Endothelial cell of umbilical vein (primary cell): Measurements from ENCODE around the gene INSC. TPM values are rescaled to one million over a fixed set of nuclear protein-coding genes. Genes with fewer than 3 reads are reported as not detected.

Experiments
- BruUV-seq: library from RNA; stranded (reverse); fragments of 400-500 nt; replicated peaks from 2 replicates; lab custom pipeline; 2021; lab: Mats Ljungman, UMichigan
- CTCF ChIA-PET: fragments of 300-600, 350-600 bp; sonication (Branson Sonifier 250); formaldehyde crosslinking; loops from one replicate; lab custom pipeline; 2021; ENCODE audit warnings: antibody characterized with exemption, inconsistent platforms; lab: Charles Lee
- POLR2A ChIA-PET: fragments of 300-600, 350-600 bp; sonication (Branson Sonifier 250); formaldehyde crosslinking; loops from one replicate; lab custom pipeline; 2021; ENCODE audit warnings: antibody characterized with exemption, inconsistent platforms; lab: Charles Lee
- DNase-seq: peaks from one replicate; pipeline ENCODE4 v3.0.0-alpha.2; 2011; ENCODE audit warnings: low read depth, low spot score
- FAIRE-seq: peaks from 2 replicates; lab custom pipeline; 2011; peaks lifted over from hg19 to GRCh38; lab: Jason Lieb, UNC
- H2AFZ ChIP-seq: 2 replicates; pipeline ENCODE4 v1.6.0; 2012; ENCODE audit warnings: low read depth, low read length, control low read depth, inconsistent platforms
- H3K27ac ChIP-seq: 2 replicates; pipeline ENCODE4 v1.5.1; 2011; ENCODE audit warnings: low read depth, mild to moderate bottlenecking, control low read depth, low read length, moderate library complexity; ENCODE audit not compliant: insufficient read depth
- H3K27me3 ChIP-seq, 2 experiments: 2 replicates each; pipeline versions ENCODE4 v1.6.0 to v1.6.1; 2011; ENCODE audit warnings: low read length in 2 of 2, mixed read lengths in 1 of 2; ENCODE audit not compliant: control insufficient read depth in 2 of 2, insufficient read depth in 2 of 2
- H3K36me3 ChIP-seq, 2 experiments: 2 replicates in 1 of 2; 3 replicates in 1 of 2; pipeline ENCODE4 v1.5.1; 2011; ENCODE audit warnings: low read length in 2 of 2, mild to moderate bottlenecking in 1 of 2, moderate library complexity in 1 of 2; ENCODE audit not compliant: control insufficient read depth in 2 of 2, insufficient read depth in 2 of 2; ENCODE audit errors: extremely low read depth in 1 of 2
- H3K4me1 ChIP-seq: 3 replicates; pipeline ENCODE4 v1.5.1; 2011; ENCODE audit warnings: mild to moderate bottlenecking, low read length; ENCODE audit not compliant: control insufficient read depth, insufficient read depth; ENCODE audit errors: extremely low read depth
- H3K4me2 ChIP-seq: 2 replicates; pipeline ENCODE4 v1.6.1; 2011; ENCODE audit warnings: low read length, control low read depth, mixed read lengths; ENCODE audit not compliant: insufficient read depth
- H3K4me3 ChIP-seq, 3 experiments: fragments of 200-600 bp in 1 of 3; sonication (generic), shearing (Covaris generic) in 1 of 3; replicated peaks in 1 of 3; 2 replicates each; pipeline ENCODE4 v1.5.1; 2011 to 2016; ENCODE audit warnings: control low read depth in 3 of 3, low read length in 3 of 3, mild to moderate bottlenecking in 2 of 3, inconsistent platforms in 1 of 3, low read depth in 1 of 3, moderate library complexity in 1 of 3; ENCODE audit not compliant: insufficient read depth in 1 of 3
- H3K79me2 ChIP-seq: 2 replicates; pipeline ENCODE4 v1.6.0; 2012; ENCODE audit warnings: low read length, inconsistent platforms; ENCODE audit not compliant: control insufficient read depth, insufficient read depth
- H3K9ac ChIP-seq: replicated peaks from 2 replicates; pipeline ENCODE3; 2011; ENCODE audit warnings: low read length, control low read depth; ENCODE audit not compliant: insufficient read depth; ENCODE audit errors: extremely low read depth
- H3K9me1 ChIP-seq: replicated peaks from 3 replicates; pipeline ENCODE4 v1.6.0; 2011; ENCODE audit warnings: mild to moderate bottlenecking, low read length; ENCODE audit not compliant: control insufficient read depth, insufficient read depth; ENCODE audit errors: extremely low read depth
- H3K9me3 ChIP-seq: replicated peaks from 2 replicates; pipeline ENCODE4 v1.5.1; 2012; ENCODE audit warnings: low read length, inconsistent platforms; ENCODE audit not compliant: control insufficient read depth, insufficient read depth
- H4K20me1 ChIP-seq: replicated peaks from 2 replicates; pipeline ENCODE3; 2011; ENCODE audit warnings: mild to moderate bottlenecking, low read length; ENCODE audit not compliant: control insufficient read depth, insufficient read depth; ENCODE audit errors: extremely low read depth
- EZH2 ChIP-seq: IDR thresholded peaks from 2 replicates; pipeline ENCODE4 v1.6.1; 2012; ENCODE audit warnings: borderline replicate concordance, low read depth, mild to moderate bottlenecking, moderate library complexity, low read length, inconsistent platforms; ENCODE audit not compliant: severe bottlenecking
- FOS ChIP-seq: IDR thresholded peaks from 2 replicates; pipeline ENCODE4 v1.6.1; 2011; ENCODE audit warnings: mild to moderate bottlenecking, low read length, moderate library complexity, borderline replicate concordance; ENCODE audit not compliant: insufficient read depth
- GATA2 ChIP-seq: IDR thresholded peaks from 2 replicates; pipeline ENCODE4 v1.7.0; 2011; ENCODE audit warnings: low read depth, mild to moderate bottlenecking, moderate library complexity, mixed read lengths, low read length; ENCODE audit not compliant: insufficient read length, insufficient read depth
- JUN ChIP-seq: IDR thresholded peaks from 2 replicates; pipeline ENCODE4 v1.6.1; 2011; ENCODE audit warnings: borderline replicate concordance, low read depth; ENCODE audit not compliant: insufficient read length, insufficient read depth
- MAX ChIP-seq: IDR thresholded peaks from 2 replicates; pipeline ENCODE4 v1.6.1; 2011; ENCODE audit not compliant: insufficient read depth, insufficient read length
- MYC ChIP-seq: IDR thresholded peaks from one replicate; pipeline ENCODE4 v1.6.1; 2011; ENCODE audit warnings: mild to moderate bottlenecking, low read depth, low read length
- POLR2A ChIP-seq: IDR thresholded peaks from 2 replicates; pipeline ENCODE4 v1.6.1; 2012; ENCODE audit warnings: low read depth, mild to moderate bottlenecking, control low read depth, low read length
- POLR2AphosphoS5 ChIP-seq: IDR thresholded peaks from 2 replicates; pipeline ENCODE4 v1.6.1; 2012; ENCODE audit warnings: low read depth, mild to moderate bottlenecking, control low read depth, low read length, moderate library complexity; ENCODE audit not compliant: insufficient read depth
- dilution Hi-C: fragments of 300-500 bp; cut with MboI; formaldehyde crosslinking; loops from one replicate; pipeline ENCODE4 v1.15.0; 2019; ENCODE audit warnings: low sequenced_read_pairs; ENCODE audit not compliant: extremely low pct_ligation_motif_present
- intact Hi-C: fragments of 100-400 bp; cut with micrococcal nuclease; formaldehyde crosslinking; loops from one replicate; pipeline ENCODE4 v1.10.0; 2022
- polyA plus RNA-seq, 4 experiments: library from polyadenylated mRNA; depleted of rRNA in 3 of 4; stranded (reverse) in 3 of 4; unstranded in 1 of 4; fragments of >200 nt; gene quantifications; 2 replicates each; pipeline versions ENCODE4 v1.2.1 to v1.2.3, GENCODE V29; 2011 to 2012; ENCODE audit warnings: missing spikeins in 1 of 4
- total RNA-seq: library from RNA; stranded (reverse); gene quantifications from 2 replicates; pipeline ENCODE4 v1.2.3, GENCODE V29; 2021
- TF ChIP-seq, protein P1 (sequence below), 2 donors: IDR thresholded peaks; 1 replicate in 1 of 2; 2 replicates in 1 of 2; pipeline ENCODE4 v1.5.1; 2011; ENCODE audit warnings: low read length in 2 of 2, mild to moderate bottlenecking in 2 of 2, moderate library complexity in 2 of 2, control low read depth in 1 of 2, inconsistent platforms in 1 of 2, low read depth in 1 of 2; ENCODE audit not compliant: insufficient read depth in 1 of 2; ENCODE audit errors: extremely low read depth in 1 of 2

Gene INSC
- total and polyA plus RNA-seq, 2 donors (not counting 3 experiments of a cell fraction or from before 2014, with no cell fraction given) = not detected

DNA sequence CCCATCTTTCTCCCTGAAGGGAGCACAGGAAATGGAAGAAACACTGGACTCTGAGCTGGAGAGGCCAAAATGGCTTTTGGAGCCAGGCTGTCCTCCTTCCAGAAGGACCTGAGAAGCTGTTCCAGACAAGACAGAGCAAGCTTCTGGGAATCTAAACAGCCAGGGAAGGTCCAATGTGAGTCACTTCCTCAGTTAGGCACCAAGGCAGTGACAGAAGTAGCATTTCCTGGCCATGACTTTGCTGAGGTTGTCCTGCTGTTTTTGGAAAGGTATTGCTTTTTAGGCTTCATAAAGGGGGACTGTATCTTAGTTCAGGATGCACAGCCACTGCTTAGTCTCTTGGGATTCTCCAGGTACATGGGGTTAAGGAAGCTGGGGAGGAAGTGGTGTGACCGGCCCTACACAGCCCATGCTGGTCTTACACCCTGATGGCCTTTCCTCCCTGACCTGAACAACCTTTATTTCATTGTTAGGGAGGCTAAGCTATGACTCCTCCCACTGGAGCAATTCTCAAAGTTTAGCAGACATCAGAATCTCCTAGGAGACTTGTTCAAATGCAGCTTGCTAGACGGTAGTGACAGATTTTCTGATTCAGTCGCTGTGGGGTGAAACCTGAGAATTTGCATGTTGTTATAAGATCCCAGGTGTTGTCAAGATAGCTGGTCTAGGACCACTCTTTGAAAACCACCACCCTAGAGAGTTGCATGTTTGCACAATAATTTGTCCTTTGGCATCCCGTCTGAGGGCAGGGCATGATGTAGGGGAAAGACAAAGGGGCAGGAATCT lies 6.8 kb upstream of the INSC start:
- no peaks in the 10 kb centered on the region for H4K20me1 ChIP-seq
- FAIRE-seq (peak; percentile 43), DNase-seq (no peak)
- no peak overlapping the region for H3K9ac ChIP-seq
- no peaks in the 10 kb centered on the region for H3K79me2 ChIP-seq
- no peak overlapping the region for H3K4me2 ChIP-seq
- H3K27ac ChIP-seq = no peak overlapping the region
- H3K9me3 ChIP-seq = no peaks in the 10 kb centered on the region
- H3K27me3 ChIP-seq = no peaks in the 10 kb centered on the region
- peak overlapping the region; percentile 27 for H2AFZ ChIP-seq
- intact Hi-C loops (no loop called here), dilution Hi-C loops (no loop called here)
- H3K36me3 ChIP-seq = no peaks in the 10 kb centered on the region
- BruUV-seq = no TSS peak
- H3K9me1 ChIP-seq = no peaks in the 10 kb centered on the region
- TF ChIP-seq GATA2 (no peak), JUN (no peak), MAX (no peak), FOS (no peak), POLR2A (no peak), MYC (no peak), EZH2 (no peak), POLR2AphosphoS5 (no peak)
- TF ChIP-seq, protein P1, sequence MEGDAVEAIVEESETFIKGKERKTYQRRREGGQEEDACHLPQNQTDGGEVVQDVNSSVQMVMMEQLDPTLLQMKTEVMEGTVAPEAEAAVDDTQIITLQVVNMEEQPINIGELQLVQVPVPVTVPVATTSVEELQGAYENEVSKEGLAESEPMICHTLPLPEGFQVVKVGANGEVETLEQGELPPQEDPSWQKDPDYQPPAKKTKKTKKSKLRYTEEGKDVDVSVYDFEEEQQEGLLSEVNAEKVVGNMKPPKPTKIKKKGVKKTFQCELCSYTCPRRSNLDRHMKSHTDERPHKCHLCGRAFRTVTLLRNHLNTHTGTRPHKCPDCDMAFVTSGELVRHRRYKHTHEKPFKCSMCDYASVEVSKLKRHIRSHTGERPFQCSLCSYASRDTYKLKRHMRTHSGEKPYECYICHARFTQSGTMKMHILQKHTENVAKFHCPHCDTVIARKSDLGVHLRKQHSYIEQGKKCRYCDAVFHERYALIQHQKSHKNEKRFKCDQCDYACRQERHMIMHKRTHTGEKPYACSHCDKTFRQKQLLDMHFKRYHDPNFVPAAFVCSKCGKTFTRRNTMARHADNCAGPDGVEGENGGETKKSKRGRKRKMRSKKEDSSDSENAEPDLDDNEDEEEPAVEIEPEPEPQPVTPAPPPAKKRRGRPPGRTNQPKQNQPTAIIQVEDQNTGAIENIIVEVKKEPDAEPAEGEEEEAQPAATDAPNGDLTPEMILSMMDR (IDR thresholded peaks at IDR 0.05; ENCODE audit: extremely low read depth in 1 of 2, insufficient read depth in 1 of 2, low read depth in 1 of 2, low read length in 2 of 2) = no peak
- no peak overlapping the region for H3K4me3 ChIP-seq
- peaks cover 3% of the 10 kb centered on the region for H3K4me1 ChIP-seq
- ChIA-PET CTCF (interaction anchor here (1.3 kb wide), 1 partner anchor 200 kb away, joined by 3 read pairs; no protein-coding TSS in a partner anchor), POLR2A (no interaction called here)
